Right lobe of liver (tissue), 6 donors: ENCODE measurements around the gene AREL1. TPM values are rescaled to one million over a fixed set of nuclear protein-coding genes. Genes with fewer than 3 reads are reported as not detected.

Experiments used
- ATAC-seq, 4 donors: fragments of 200-7000 bp; cut with Tn5 transposase; one replicate each; pipeline ENCODE4 v1.9.1; 2020; ENCODE audit warnings: mild to moderate bottlenecking in 4 of 4, moderate library complexity in 4 of 4
- DNase-seq, 3 donors: peaks; one replicate each; pipeline ENCODE4 v3.0.0-alpha.2; 2020
- H3K27ac ChIP-seq, 3 donors: fragments of 200-600 bp; one replicate each; pipeline ENCODE4 v1.8.0; 2022
- H3K27me3 ChIP-seq, 2 donors: fragments of 200-600 bp; one replicate each; pipeline ENCODE4 v1.8.0; 2022
- H3K36me3 ChIP-seq, 4 donors: fragments of 200-600 bp; sonication (generic) in 1 of 4; one replicate each; pipeline versions ENCODE4 v1.5.1 to v1.8.0; 2017 to 2022; ENCODE audit warnings: control low read depth in 1 of 4
- H3K4me1 ChIP-seq, 4 donors: fragments of 200-600 bp; sonication (generic) in 1 of 4; one replicate each; pipeline versions ENCODE4 v1.5.1 to v1.8.0; 2017 to 2022; ENCODE audit warnings: control low read depth in 1 of 4
- H3K4me3 ChIP-seq, 3 donors: fragments of 200-600 bp; one replicate each; pipeline ENCODE4 v1.8.0; 2022
- H3K9me3 ChIP-seq, 4 donors: fragments of 200-600 bp; sonication (generic) in 1 of 4; one replicate each; pipeline versions ENCODE4 v1.5.1 to v1.8.0; 2017 to 2022; ENCODE audit warnings: control low read depth in 1 of 4
- POLR2A ChIP-seq: fragments of 450-650 bp; IDR thresholded peaks from one replicate; pipeline ENCODE4 v1.6.1; 2017; ENCODE audit warnings: antibody characterized with exemption, mild to moderate bottlenecking
- WGBS: methylation state at CpG from one replicate; pipeline ENCODE4 v1.1.6; 2018; ENCODE audit warnings: low coverage, low lambda C conversion rate; ENCODE audit not compliant: insufficient coverage; ENCODE audit errors: missing lambda C conversion rate; 5-methylcytosine and 5-hydroxymethylcytosine counted together
- intact Hi-C, 2 donors: fragments of 100-400 bp; cut with DNase I; formaldehyde crosslinking; loops; one replicate each; pipeline versions ENCODE4 v1.11.2 to v1.14.1; 2022
- total RNA-seq, 6 experiments: library from RNA; depleted of rRNA in 2 of 6; stranded (reverse); fragments of >200 nt in 2 of 6; fragmentation: NEBNext Ultra II Directional in 3 of 6; extraction: Animal tissue kit (Norgen Biotek cat#: 25700) in 3 of 6; gene quantifications; one replicate each; pipeline versions ENCODE4 v1.1.0 to v1.2.4, GENCODE V29; 2016 to 2023
- TF ChIP-seq, protein P1 (sequence below), 4 donors: fragments of 200-600 bp in 3 of 4; fragments of 450-650 bp in 1 of 4; IDR thresholded peaks; one replicate each; pipeline versions ENCODE4 v1.5.1 to v1.8.0; 2016 to 2022; ENCODE audit warnings: antibody characterized with exemption in 4 of 4, mild to moderate bottlenecking in 2 of 4
- donor health status: DM: no; HTN: yes; CAD: no.
- donor health status: DM: no; HTN: no; CAD: no.
- donor health status: DM: no; HTN: no; CAD: no.
- donor health status: DM: no; HTN: yes; CAD: no.
- donor health status: DM: no; HTN: yes; CAD: no.

AREL1 gene
- total RNA-seq, 6 experiments from 2014 or later, result 12.7 to 17.9 (median 15.9) TPM

DNA sequence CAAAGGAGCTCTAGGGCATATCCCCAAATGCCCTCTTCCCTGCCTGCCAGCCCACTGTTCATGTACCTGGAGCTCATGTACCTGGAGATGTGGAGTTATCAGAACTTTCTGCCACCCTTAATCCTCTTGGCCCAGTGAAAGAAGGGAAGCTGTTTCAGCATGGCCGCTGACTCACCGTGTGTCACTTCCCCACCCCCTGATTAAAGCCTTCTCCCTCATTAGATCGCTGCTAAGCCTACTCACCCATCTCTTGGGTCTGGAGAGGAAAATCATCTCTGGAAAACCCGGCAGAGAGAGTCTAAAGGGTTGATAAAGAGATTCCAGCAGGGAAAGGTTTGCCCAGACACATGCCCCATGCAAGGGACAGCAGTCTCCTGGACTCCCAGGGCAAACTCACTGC, 96.4 kb downstream of the AREL1 start:
- Histone ChIP-seq H3K27ac (no peak overlapping the region), H3K27me3 (no peaks in the 10 kb centered on the region), H3K4me1 (peaks cover 0 to 17% (median 8%) of the 10 kb centered on the region in 4 donors), H3K4me3 (no peak overlapping the region), H3K9me3 (no peaks in the 10 kb centered on the region), H3K36me3 (no peaks in the 10 kb centered on the region)
- 57% methylated on average over 4 of the region's 4 CpGs for WGBS
- no peak for DNase-seq
- no peak for TF ChIP-seq POLR2A
- TF ChIP-seq, protein P1, sequence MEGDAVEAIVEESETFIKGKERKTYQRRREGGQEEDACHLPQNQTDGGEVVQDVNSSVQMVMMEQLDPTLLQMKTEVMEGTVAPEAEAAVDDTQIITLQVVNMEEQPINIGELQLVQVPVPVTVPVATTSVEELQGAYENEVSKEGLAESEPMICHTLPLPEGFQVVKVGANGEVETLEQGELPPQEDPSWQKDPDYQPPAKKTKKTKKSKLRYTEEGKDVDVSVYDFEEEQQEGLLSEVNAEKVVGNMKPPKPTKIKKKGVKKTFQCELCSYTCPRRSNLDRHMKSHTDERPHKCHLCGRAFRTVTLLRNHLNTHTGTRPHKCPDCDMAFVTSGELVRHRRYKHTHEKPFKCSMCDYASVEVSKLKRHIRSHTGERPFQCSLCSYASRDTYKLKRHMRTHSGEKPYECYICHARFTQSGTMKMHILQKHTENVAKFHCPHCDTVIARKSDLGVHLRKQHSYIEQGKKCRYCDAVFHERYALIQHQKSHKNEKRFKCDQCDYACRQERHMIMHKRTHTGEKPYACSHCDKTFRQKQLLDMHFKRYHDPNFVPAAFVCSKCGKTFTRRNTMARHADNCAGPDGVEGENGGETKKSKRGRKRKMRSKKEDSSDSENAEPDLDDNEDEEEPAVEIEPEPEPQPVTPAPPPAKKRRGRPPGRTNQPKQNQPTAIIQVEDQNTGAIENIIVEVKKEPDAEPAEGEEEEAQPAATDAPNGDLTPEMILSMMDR (IDR thresholded peaks at IDR 0.05), result no peak
- intact Hi-C loops, result no loop called here
- no peak for ATAC-seq

DNA sequence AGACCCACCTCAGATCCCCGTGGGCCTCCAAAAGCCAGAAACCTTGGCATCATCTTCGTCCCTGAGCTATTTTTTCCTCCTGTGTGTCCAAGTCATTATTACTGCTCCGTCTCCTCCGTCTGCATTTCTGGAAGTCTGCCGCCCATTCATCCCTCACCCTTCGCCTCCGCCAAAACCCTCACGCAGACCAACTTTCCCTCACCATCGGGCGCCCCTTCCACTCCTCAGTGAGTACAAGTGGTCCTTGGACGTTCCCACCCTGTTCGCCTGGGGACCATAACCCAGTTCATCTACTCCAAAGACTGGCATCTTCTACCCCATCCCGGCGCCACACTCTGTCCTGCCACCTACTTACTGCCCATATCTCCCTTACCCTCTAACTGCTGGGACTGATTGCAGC, 97.1 kb downstream of the AREL1 start:
- no peak overlapping the region for H3K4me3 ChIP-seq
- intact Hi-C loops, result no loop called here
- TF ChIP-seq, protein P1 (IDR thresholded peaks at IDR 0.05), result no peak
- TF ChIP-seq POLR2A, result no peak
- H3K9me3 ChIP-seq, result no peaks in the 10 kb centered on the region
- H3K27ac ChIP-seq, result no peak overlapping the region
- H3K4me1 ChIP-seq, result peaks cover 0 to 17% (median 8%) of the 10 kb centered on the region in 4 donors
- no peaks in the 10 kb centered on the region for H3K36me3 ChIP-seq
- no peak for DNase-seq
- no peak for ATAC-seq
- 92% methylated on average over 14 of the region's 14 CpGs for WGBS
- no peaks in the 10 kb centered on the region for H3K27me3 ChIP-seq

DNA sequence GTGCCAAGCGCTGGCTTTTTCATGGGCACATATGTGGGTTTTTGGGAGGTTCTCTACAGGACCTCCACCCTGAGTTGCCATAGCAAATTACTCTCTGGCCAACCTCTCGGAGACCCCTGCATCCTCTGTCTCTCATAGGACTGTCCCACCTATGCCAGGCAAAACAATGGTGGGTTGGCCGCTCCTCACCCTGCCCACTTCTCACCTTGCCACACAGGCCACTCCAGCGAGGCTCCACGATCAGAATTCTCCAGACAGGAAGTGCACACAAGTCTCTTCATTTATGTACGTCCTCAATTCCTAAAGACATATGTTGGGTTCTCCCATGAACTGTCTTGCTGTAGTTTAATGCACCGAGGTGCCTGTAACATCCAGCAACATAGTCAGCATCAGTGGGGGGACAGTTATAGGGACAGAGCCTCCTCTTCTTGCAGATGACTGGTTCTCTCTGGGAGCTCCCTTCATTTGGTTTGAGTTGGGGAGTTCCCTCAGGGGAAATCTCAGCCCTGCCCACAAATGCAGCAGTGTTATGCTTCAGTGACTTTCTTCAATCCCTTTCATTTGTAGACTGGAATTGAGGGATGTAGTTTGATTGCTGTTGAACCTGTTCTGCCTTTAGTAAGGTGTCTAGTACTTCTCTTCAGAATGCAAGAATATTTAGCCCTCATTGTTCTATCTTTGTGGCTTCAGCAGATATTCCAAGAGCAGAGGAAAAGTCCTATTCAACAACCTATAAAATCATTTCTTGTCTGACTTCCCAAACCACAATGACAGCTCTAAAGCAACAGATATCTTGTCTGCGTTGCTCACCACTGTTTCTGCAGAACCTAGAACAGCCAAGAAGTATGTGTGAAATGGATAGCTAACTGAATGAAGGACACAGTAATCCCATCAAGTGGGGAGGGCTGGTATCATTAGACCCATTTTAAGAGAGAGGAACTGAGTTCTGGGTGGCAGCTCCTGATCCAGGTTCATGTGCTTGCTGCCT, 98.1 kb downstream of the AREL1 start:
- DNase-seq (no peak), ATAC-seq (no peak)
- H3K4me1 ChIP-seq, result peaks cover 0 to 17% (median 8%) of the 10 kb centered on the region in 4 donors
- 77% methylated on average over 8 of the region's 8 CpGs for WGBS
- H3K27me3 ChIP-seq, result no peaks in the 10 kb centered on the region
- no peaks in the 10 kb centered on the region for H3K9me3 ChIP-seq
- TF ChIP-seq POLR2A, result no peak
- TF ChIP-seq, protein P1 (IDR thresholded peaks at IDR 0.05), result no peak
- no peak overlapping the region for H3K27ac ChIP-seq
- no peaks in the 10 kb centered on the region for H3K36me3 ChIP-seq
- H3K4me3 ChIP-seq, result no peak overlapping the region
- intact Hi-C loops, result no loop called here

DNA sequence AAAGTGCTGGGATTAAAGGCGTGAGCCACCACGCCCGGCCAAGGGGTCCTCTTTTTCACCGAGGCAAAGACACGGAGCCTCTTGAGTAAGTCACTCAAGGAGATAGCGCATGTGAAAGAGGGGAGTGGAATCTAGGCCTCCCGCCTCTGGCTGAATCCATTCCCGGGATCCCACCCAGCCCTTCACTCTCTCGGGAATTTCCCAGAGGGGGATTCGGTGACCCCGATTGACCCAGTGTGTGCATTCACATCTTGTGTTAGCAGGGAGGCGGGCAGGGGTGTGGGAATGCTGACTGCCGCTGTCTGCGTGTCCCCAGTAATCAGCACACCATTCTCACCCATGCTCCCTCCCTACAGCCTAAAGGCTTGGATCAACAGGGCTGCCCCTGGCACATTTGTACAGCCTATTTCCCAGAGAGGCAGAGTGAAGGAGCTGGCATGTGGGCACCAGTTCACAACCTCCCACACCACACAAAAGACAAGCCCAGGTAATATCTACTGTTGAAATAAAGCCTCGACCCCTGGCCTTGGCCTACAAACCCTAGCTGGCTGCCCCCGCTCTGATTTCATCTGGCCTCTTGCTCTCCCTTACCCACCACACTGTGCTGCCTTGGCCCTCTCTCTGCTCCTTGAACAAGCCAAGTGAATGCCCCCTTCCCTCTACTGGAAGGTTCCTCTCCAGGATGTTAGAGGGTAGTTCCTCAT, 99.5 kb downstream of the AREL1 start:
- no peak overlapping the region for H3K4me3 ChIP-seq
- no peaks in the 10 kb centered on the region for H3K27me3 ChIP-seq
- H3K27ac ChIP-seq, result no peak overlapping the region
- ATAC-seq (no peak), DNase-seq (no peak)
- H3K4me1 ChIP-seq, result peaks cover 0 to 5% (median 2%) of the 10 kb centered on the region in 4 donors
- TF ChIP-seq, protein P1 (IDR thresholded peaks at IDR 0.05), result no peak
- TF ChIP-seq POLR2A, result no peak
- H3K9me3 ChIP-seq, result no peaks in the 10 kb centered on the region
- 51% methylated on average over 6 of the region's 16 CpGs for WGBS
- H3K36me3 ChIP-seq, result no peaks in the 10 kb centered on the region
- intact Hi-C loops, result no loop called here
